Activated T-helper 1 cell treated with Interleukin-2 at 50 U/mL for 16 hours (primary cell): ENCODE data around the gene COX8A.
"Not testable (repeated sequence)": the region's sequence is repeated elsewhere in the genome, so short reads cannot be mapped to it uniquely, and the experiment has no call there.

Experiments used
- DNase-seq: peaks from one replicate; pipeline ENCODE4 v3.0.0-alpha.2; 2020; ENCODE audit warnings: low read depth

Gene COX8A

DNA sequence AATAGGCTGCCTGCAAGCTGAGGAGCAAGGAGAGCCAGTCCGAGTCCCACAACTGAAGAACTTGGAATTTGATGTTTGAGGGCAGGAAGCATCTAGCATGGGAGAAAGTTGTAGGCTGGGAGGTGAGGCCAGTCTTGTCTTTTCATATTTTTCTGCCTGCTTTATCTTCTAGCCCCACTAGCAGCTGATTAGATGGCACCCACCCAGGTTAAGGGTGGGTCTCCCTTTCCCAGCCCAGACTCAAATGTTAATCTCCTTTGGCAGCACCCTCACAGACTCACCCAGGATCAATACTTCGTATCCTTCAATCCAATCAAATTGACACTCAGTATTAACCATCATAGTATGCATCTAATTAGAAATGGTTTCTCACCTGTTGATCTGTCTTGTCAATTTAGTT, 5.0 kb upstream of the COX8A start:
- DNase-seq: no peak

DNA sequence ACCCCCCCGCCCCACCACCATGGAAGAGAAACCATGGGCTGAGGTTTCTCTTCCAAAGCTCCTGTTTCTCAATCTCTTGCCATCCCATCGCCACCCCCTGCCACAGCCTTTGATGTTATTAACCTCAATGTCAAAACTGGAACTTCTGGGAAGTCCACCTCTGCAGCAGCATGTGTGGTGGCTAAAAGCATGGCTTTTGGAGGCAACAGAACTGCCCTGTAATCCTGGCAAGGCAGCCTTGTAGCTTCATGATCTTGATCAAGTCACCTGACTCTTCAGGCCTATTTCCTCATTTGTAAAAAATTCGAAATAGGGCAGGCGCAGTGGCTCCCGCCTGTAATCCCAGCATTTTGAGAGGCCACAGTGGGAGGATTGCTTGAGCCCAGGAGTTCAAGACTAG, 3.5 kb upstream of the COX8A start:
- no peak for DNase-seq

DNA sequence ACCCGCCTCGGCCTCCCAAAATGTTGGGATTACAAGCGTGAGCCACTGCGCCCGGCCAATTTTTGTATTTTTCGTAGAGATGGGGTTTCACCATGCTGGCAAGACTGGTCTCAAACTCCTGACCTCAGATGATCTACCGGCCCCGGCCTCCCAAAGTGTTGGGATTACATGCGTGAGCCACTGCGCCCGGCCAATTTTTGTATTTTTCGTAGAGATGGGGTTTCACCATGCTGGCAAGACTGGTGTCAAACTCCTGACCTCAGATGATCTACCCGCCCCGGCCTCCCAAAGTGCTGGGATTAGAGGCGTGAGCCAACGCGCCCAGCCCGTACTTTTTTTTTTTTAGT, 535 bp upstream of the COX8A start:
- not testable (repeated sequence) for DNase-seq

DNA sequence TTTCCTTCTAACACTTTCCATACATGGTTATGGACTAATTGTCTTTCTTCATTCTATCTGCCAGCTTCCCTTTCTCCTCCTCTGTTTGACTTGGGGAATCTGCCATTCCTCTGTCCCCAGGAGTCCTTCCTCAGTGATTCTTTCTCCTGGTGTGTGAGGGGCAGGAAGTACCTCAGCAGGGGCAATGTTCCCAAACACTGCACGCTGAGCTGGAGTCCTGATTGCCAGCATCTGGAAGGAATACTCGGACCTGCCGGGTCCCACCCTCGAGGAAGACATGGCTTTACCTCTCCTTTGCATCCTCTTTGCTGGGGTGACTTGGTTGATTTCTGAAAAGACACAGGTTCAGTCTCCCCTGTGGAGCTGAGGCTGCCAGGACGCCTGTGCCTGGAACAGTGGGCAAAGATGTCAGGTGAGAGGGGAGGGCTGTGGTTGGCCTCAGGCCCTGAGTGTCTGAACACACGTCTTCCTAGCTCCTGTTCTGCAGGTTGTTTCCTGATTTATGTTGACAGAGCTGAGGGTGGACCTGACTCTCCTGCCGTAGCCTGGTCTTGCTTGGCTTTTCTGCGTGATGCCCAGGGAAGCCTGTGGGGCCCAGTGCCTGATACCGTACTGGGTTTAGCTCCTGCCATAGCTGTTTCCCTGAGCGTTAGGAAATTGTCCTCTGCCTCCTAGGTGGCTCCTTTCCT, 4.3 kb downstream of the COX8A start:
- DNase-seq: no peak

DNA sequence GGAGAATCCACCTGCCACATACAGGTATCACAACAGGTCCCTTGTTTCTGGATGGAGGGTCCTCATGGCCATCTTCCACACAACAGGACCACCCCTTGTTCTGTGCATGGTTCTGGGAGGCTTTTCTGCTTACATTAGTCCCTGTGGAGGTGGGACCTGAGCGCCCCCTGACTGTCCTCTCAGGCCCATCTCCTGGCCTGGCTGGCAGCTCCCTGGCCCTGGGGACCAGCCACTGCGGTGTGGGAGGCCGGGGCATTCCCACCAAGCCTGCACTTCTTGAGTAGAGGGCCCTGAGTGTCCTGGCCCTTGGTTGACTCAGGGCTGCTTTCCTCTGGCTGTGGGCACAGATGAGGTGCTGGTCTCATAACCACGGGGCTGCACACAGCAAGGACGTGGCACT, 5.0 kb downstream of the COX8A start:
- DNase-seq: no peak

DNA sequence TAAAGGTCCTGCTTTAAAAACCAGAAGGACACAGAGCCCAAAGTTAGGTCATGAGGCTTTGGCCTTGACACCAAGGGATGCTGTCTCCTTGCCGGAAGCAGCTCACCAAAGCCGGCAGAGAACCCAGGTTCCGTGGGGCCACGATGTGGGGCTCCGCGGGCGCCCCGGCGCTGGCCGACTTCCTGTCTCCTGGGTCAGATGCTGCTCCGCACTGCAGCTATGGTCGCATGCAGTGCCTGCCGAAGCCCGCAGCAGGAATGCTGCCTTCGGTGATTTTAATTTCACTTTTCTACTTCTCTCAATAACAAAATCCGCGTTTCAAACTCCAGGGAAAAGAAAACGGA, 11.4 kb downstream of the COX8A start:
- DNase-seq: peak; percentile 60

DNA sequence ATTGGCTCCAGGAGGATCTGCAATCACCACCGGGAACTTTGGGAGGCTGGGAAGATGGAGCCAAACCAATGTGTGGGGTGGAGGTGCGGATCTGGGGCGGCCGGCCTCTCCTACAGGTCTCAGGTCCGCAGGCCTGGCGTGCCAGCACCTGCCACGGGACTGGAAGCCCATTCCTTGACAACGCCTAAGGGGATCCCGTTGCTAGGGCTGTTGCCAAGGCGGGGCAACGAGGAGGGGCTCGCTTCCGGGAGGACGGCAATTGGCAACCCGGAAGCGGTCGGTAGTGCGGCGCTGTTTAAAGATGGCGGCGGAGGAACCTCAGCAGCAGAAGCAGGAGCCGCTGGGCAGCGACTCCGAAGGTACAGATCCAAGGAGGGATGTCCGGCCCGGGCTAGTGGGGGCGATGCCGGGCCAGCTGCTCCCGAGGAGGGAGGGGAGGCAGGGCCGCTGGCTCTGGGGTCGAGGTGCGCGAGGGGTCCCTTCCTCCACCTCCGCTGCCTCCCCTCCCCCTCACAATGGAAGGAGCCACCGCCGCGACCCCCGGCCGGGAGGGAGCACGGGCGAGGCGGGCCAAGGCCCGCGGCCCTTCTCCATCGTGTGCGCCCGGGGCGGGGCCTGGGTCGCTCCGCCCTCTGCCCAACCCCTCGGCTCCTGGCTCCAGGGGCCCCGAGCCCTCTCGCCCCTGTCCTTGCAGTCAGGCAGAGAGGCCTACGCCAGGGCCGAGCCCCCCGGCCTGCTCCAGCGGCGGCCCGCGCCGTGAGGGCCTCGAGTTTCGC, 11.9 kb downstream of the COX8A start, which contains the start of gene OTUB1:
Gene OTUB1, plus strand, starts transcription at position 283 of the 776 bp plus-strand sequence. Its CDS starts 19 bp downstream, at position 302.
- peak; percentile 77 for DNase-seq

DNA sequence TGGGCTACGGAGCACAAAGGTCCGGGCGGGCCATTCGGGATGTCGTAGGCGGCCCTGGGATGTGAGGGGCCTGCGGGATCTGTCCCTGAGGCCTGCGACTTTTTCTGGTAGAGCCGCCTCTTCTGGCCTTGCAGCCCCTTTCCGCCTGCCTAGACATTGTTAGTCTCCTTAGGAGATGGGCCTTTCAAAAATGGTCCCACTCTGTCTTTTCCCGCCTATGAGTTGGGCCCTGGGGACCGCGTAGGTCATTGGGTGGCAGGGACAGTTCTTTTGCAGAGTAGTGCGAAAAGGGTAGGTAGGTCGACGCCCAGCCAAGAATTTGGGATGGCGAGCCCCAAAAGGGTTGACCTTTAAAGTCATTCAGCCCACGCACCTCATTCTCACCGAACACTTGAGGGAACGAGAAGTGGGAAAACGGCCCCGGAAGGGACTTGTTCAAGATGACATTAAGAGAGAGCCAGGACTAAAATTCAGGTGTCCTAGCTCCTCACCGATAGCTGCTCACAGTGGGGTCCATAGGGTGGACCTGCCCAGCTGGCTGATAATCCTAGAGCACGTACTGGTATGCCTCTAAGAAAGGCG, 12.6 kb downstream of the COX8A start:
- DNase-seq: no peak

DNA sequence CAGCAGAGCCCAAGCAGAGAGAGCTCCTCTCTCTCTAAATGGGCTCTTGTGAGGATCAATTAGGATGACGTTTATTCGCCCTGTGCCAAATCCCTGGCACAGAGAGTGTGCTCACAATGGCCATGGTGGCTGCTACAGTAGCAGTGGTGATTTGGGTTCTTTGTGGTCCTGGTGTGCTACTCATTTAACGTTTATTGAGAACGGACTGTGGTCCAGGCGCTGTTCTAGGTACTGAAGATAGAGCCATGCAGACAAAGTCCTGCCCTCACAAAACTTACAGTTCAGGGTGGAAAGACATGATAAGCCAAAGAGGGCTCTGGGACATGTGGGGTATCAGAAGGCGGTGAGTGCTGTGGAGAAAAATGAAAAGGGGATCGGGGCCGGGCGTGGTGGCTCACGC, 17.1 kb downstream of the COX8A start:
- DNase-seq: no peak

DNA sequence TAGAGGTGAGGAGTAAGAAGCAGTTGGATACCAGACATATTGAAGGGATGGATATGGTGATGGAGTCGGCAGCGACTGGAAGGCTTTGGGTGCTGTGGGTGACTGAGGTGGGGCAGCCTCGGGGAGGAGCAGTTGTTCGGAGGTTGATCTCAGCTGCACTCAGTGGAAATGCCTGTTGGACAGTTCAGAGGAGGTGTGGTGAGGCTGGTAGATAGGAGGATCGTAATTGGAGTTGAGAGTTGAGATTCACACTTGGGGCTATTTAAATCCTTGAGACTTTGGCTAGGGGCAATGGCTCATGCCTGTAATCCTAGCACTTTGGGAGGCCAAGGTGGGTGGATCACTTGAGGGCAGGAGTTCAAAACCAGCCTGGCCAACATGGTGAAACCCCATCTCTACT, 18.7 kb downstream of the COX8A start:
- DNase-seq: no peak

DNA sequence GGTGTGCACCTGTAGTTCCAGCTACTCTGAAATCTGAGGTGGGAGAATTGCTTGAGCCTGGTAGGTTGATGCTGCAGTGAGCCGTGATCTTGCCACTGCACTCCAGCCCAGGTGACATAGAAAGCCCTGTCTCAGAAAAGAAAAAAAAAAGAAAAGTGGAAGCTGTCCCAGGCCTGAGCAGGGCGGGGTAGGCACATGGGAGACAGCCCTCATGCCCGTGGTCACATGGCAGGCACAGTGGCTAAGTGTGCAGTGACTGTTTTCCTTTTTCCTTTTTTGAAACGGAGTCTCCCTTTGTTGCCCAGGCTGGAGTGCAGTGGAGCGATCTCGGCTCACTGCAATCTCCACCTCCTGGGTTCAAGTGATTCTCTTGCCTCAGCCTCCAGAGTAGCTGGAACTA, 19.6 kb downstream of the COX8A start:
- no peak for DNase-seq

DNA sequence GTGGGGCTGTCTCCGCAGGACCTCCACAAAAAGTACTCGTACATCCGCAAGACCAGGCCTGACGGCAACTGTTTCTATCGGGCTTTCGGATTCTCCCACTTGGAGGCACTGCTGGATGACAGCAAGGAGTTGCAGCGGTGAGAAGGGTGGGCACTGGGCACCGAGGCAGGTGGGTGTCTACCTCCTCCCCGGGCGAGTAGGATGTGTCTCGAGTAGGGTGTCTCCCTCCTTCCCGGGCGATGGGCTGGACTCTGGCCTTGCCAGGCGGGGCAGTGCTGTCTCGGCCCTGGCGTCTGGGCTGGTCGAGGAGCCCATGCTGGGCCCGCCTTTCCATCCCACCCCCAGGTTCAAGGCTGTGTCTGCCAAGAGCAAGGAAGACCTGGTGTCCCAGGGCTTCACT, 22.1 kb downstream of the COX8A start:
- no peak for DNase-seq

DNA sequence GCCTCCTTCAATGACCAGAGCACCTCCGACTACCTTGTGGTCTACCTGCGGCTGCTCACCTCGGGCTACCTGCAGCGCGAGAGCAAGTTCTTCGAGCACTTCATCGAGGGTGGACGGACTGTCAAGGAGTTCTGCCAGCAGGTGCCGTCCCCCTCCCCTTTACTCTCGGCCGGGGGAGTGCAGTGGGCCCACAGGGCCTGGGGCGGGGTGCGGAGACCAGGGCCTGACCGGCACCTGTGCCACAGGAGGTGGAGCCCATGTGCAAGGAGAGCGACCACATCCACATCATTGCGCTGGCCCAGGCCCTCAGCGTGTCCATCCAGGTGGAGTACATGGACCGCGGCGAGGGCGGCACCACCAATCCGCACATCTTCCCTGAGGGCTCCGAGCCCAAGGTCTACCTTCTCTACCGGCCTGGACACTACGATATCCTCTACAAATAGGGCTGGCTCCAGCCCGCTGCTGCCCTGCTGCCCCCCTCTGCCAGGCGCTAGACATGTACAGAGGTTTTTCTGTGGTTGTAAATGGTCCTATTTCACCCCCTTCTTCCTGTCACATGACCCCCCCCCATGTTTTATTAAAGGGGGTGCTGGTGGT, 22.8 kb downstream of the COX8A start:
- DNase-seq: no peak

DNA sequence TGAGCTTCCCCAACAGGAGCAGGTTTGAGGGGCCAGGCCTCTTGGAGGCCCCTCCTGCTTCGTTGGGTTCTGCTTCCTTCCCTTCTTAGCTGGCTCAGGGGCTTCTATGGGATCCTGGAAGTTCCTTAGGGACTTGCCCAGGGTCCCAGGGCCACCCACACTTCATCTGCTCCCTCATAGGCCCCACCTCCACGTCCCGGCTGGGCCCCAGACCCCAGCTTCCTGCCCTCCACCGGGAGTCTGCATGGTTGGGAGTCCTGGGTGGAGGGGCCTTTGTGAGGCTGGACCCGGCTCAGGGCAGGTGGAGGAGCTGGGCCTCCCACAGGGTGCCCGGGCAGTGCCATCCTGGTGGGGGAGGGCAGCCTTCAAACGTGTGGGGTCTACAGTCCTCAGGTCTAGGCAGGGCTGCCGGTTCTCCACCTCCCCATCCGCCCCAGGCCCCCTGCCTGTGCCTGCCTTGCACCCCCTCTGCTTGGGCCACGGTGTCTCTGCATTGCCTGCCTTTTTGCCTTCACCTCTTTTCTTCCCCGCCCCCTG, 23.4 kb downstream of the COX8A start:
- DNase-seq: no peak

DNA sequence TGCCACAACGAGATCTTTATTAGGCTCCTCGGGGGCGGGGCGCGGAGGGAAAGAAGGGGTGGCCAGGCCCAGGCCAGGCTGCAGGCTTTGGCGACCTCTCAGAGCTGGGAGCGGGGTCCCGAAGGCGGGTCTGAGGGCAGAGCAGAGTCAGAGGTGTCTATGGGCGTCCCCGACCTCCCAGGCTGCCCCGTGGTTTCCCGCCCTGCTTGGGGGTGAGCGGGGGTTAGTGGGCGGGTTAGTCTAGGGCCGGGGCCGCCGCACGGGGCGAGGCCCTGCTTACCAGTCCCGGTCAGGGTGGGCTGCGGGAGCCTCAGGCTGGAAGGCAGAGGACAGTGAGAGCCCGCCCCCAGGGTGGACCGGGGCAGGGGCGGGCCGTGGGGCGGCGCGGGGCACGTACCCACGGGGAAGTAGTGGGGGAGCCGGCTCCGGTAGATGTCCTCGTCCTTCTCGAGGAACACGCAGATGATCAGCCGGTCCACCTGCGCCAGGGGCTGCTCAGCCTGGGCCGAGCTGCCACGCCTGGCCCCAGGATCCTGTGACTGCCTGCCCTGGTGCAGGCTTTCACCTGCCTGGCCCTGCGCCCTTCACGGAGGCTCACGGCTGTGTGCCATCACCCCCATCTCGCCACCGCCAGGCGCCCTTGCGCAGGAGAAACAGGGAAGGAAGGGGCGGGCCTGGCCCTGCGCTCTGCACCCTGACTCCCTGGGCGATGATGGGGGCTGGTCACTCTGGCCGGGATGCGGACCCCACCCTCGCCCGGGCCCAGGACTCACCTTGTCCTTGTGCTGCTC, 24.3 kb downstream of the COX8A start:
- DNase-seq: no peak

DNA sequence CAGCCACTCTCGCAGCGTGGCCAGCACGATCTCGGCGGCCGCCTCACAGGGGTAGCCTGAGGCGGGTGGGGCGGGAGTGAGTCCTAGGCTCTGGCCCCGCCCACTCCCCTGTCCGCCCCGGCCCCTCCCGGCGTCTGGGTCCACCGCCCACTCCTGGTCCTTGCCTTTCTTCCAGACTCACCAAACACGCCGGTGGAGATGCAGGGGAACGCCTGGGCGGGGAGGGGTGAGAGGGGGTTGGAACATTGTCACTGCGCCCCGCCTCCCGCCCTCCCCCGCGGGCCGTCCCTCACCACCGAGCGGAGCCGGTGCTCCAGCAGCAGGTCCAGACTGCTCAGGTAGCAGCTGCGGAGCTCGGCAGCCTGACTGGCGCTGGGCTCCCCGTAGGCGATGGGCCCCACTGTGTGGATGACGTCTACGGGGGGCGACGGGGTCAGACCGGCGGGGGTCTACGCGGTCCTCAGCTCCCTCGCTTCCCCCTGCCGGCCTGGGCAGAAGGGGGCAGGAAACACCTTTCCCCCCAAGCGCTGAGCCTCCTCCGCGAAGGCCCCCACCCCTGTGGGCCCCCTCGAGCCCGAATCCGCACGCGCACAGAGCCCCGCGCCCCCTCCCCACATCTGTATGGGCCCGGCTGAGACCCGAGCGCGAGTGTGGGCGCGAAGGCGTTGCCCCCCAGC, 25.1 kb downstream of the COX8A start:
- DNase-seq: peak; percentile 48

DNA sequence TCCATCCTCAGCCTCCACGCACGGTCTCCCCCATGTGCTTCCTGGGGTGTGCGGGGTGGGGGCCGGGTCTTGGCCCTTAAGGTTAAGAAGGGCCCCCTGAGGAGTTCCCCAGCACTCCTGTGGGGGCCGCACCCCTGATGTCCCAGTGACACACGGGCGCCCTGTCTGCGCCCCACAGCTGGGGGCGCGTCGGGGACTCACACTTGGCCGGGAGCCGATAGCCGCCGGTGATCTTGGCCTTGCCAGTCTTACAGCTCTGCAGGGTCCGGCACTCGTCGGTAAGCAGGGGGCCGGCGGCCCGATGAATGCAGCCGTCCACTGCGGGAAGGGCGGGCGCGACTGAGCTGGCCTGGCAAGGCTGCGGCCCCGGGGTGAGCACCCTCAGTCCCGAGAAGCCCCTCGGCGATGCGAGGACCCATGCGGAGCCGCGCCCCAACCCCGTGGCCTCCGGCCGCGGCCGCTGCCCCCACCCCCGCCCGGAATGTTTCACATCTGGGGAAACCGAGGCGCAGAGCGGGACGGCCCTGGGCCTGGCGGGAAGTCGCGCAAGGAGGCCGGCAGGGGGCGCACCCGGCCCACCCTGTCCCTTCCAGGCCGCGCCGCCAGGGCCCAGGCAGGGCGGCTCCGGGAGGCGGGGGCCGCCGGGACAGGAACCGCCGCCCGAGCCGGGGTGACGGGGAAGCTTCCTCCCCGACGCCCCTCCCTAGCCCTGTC, 25.8 kb downstream of the COX8A start:
- peak; percentile 67 for DNase-seq

DNA sequence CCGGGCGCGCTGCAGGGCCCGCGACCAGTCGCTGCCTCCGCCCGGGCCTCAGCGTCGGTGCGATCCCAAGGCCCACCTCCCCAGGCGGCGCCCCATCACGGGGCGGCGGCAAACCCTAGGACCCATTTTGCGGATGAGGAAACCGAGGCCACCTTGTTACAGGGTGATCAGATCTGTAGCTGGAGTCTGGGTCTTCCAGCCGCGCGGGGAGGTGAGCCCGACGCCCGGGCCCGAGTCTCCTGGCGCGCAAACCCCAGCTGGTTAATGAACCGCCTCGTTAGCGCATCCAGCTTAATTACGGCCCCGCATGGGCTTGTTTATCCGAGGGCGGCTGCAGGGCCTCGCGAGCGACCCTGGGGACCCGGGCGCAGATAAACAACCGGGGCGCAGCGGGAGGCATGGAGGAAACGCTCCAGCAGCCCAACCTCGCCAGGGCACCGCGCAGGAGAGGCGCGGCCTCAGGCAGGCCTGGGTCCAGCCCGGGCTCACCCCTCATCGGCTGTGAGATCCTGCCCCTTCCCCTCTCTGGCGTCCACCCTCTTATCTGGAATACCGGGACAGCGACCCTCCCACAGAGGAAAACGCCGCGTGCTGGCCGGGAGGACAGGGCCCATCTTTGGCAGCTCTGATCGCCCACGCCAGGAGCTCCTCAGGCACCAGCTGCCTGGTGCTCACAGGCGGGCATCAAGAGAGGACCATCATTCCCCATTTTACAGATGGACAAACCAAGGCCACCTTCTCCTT, 26.5 kb downstream of the COX8A start:
- no peak for DNase-seq

DNA sequence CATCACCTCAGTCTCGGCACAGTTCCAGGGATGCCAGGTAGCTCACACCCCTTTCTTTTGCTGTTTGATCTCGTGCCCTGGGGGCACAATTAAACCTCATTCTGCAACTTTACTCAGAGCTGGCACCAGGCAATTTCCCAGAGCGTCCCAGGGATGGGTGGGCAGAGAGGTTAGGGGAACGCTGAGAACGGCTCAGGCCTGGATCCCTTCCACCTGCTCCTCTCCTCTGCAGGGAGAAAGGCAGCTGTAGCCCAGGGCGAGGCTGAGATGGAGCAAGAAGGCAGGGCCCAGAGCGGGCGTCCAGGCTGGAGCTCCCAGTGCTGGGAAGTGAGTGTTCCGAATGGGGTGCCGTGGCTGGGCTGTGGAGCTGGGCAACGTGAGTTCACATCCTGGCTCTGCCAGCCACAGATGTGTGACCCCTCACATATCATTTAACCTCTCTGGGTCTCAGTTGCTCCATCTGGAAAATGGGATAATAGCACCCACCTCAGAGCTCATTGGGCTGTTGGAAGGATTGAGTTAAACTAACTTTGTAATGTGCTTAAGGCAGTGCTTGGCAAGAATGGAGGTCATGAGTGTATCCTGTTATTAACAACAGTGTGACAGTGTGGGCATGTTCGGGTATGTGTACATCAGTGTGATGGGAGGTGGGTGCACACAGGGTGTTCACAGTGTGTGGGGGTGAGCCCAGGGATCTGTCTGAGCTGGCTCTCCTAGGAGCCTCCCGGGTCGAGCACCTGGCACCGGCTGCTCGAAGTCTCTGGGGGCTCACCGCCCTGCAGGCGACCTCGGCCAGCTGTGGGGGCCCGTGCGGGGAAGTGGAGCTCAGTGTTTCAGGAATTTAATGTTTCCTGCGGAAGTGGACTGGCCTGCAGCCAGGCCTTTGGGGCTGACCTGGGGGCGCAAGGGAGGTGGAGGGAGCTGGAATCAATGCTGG, 27.3 kb downstream of the COX8A start:
- DNase-seq: no peak
